Activated T-helper 1 cell treated with anti-CD3 and anti-CD28 coated beads, Interleukin-12 subunit alpha, Interleukin-12 subunit beta, Interleukin-2, Interleukin-4 antibody, amounts not matched to agents 30 ng/mL and 10 ng/mL and 1 ng/mL, durations not matched to agents 14 hours and 24 hours and 36 hours (primary cell): ENCODE data around the gene GRK1. TPM values are rescaled to one million over a fixed set of nuclear protein-coding genes. Genes with fewer than 3 reads are reported as not detected.

Experiments
- DNase-seq: peaks from one replicate; pipeline ENCODE4 v3.0.0; 2021; ENCODE audit warnings: low spot score
- H3K27ac Mint-ChIP-seq: one replicate; pipeline ENCODE4 v1.8.0; 2021; ENCODE audit warnings: mild to moderate bottlenecking, mixed read lengths
- H3K27me3 Mint-ChIP-seq: one replicate; pipeline ENCODE4 v1.8.0; 2022; ENCODE audit warnings: mild to moderate bottlenecking, moderate library complexity, mixed read lengths; ENCODE audit not compliant: insufficient read depth
- H3K36me3 Mint-ChIP-seq: one replicate; pipeline ENCODE4 v1.8.0; 2021; ENCODE audit warnings: low read depth, mixed read lengths
- H3K4me1 Mint-ChIP-seq: one replicate; pipeline ENCODE4 v1.8.0; 2021; ENCODE audit warnings: low read depth, mixed read lengths
- H3K4me3 Mint-ChIP-seq: one replicate; pipeline ENCODE4 v1.8.0; 2021; ENCODE audit warnings: mild to moderate bottlenecking, moderate library complexity, mixed read lengths
- H3K9me3 Mint-ChIP-seq: one replicate; pipeline ENCODE4 v1.8.0; 2021; ENCODE audit warnings: mixed read lengths
- intact Hi-C: fragments of 100-400 bp; cut with micrococcal nuclease; formaldehyde crosslinking; loops from one replicate; pipeline ENCODE4 v1.15.1; 2024
- total RNA-seq: library from RNA; stranded (reverse); gene quantifications from 2 replicates; pipeline ENCODE4 v1.2.3, GENCODE V29; 2022

GRK1 gene
- total RNA-seq, 1 donor from 2014 or later = not detected

- peaks cover 6% of the 10 kb centered on the region for H3K9me3 Mint-ChIP-seq
- no peaks in the 10 kb centered on the region for H3K4me1 Mint-ChIP-seq
- peaks cover 3% of the 10 kb centered on the region for H3K27me3 Mint-ChIP-seq
- no peak overlapping the region for H3K4me3 Mint-ChIP-seq
- no peak overlapping the region for H3K27ac Mint-ChIP-seq
- DNase-seq = no peak
- H3K36me3 Mint-ChIP-seq = no peaks in the 10 kb centered on the region
- intact Hi-C loops = no loop called here
Measured at GRCh38 chr13:113656003-113656588, 10.9 kb upstream of the GRK1 start.

DNA sequence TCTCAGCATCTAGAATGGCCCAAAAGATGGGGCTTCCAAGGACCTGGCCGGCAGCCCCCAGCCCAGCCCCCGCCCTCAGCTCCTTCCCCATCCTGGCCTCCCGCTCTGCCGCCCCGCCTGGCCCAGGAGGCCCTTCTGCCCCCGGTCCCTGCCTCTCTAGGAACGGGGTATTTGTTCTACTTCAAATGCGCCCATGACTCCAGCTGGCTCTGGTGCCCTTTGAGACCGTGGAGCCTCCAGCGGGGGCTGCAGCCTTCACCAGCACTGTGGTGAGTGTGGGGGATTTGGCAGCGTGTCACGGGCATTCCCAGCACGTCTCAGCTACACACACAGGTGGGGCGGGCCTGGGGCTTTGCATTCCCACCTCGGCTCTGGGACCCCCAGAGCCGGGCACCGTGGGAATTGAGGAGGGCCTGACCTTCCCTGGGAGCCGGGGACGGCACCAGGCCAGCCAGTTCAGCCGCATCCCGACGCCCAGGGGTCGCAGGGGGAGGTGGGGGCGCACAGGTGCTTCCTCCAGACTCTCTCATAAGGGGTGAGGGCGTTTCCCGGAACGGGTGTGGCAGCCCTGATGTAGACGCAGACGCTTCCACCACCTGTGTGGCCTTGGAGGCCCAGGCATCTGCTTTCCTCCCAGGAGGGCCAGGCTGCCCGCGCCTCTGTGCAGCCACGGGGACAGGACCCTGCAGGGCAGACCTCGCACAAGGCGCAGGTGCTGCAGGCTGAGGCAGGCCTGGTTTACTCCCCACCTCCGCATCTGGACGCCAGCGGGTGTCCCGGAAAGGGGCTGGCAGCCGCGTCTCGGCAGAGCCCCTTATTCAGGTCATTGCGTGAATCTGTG is 10.0 kb upstream of the GRK1 start:
- H3K4me1 Mint-ChIP-seq = no peaks in the 10 kb centered on the region
- peaks cover 6% of the 10 kb centered on the region for H3K27me3 Mint-ChIP-seq
- intact Hi-C loops = no loop called here
- no peak overlapping the region for H3K4me3 Mint-ChIP-seq
- no peaks in the 10 kb centered on the region for H3K36me3 Mint-ChIP-seq
- peaks cover 14% of the 10 kb centered on the region for H3K9me3 Mint-ChIP-seq
- no peak for DNase-seq
- H3K27ac Mint-ChIP-seq = no peak overlapping the region

DNA sequence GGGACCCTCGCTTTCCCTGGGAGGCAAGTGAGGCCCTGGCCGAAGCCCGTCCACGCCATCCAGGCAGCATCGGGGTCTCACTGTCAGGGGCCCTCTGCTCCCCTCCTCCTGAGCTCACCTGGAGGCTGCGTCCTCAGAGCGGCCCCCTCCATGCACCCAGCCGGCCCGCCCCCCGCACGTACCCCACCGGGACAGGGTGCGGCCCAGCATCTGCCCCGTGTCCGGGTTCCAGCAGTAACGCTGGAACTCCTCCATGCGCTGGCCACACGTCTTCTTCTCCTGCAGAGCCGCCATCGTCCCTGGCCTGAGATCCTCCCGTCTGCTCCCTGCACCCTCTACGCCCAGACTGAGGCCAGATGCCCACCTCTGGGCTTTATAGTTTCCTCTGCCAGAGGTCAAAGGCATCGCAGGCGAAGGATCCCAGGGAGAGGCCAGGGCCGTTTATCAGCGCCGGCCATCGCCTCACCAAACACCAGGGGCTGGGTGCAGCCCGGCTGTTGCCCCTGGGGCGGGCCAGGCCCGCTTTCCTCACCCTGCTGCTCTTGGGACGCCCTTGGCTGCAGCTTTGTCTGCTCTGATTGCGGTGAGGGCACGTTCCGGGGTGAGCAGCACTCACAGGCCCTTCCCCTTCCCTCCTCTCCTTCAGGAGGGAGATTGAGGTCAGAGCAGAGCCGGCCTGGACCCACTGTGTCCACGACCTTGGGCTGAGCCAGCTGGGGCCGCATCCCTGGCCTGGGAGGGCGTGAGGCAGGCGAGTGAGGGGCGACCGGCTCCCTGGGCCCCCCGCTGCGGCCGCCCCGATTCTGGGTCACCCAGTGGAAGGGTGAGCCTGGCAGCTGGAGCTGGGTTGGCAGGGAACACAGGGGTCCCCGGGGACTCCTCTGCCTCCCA is 8.9 kb upstream of the GRK1 start, which contains the start of gene ATP4B:
Gene ATP4B (minus strand): TSS at position 348 of the 891 bp plus-strand sequence. CDS start 54 bp downstream, at position 294.
- no peak within 1 kb of the TSS for H3K4me3 Mint-ChIP-seq
- H3K9me3 Mint-ChIP-seq = peaks cover 14% of the 10 kb centered on the region
- intact Hi-C loops = no loop called here
- H3K27ac Mint-ChIP-seq = no peak within 1 kb of the TSS
- H3K4me1 Mint-ChIP-seq = no peaks in the 10 kb centered on the region
- no peaks in the 10 kb centered on the region for H3K36me3 Mint-ChIP-seq
- DNase-seq = no peak
- peaks cover 11% of the 10 kb centered on the region for H3K27me3 Mint-ChIP-seq

GRCh38 chr13:113658836-113659235 is 8.2 kb upstream of the GRK1 start:
- Mint-ChIP-seq H3K9me3 (peaks cover 14% of the 10 kb centered on the region), H3K4me3 (no peak overlapping the region), H3K4me1 (no peaks in the 10 kb centered on the region), H3K36me3 (no peaks in the 10 kb centered on the region), H3K27ac (no peak overlapping the region), H3K27me3 (peaks cover 11% of the 10 kb centered on the region)
- intact Hi-C loops = no loop called here
- DNase-seq = no peak

DNA sequence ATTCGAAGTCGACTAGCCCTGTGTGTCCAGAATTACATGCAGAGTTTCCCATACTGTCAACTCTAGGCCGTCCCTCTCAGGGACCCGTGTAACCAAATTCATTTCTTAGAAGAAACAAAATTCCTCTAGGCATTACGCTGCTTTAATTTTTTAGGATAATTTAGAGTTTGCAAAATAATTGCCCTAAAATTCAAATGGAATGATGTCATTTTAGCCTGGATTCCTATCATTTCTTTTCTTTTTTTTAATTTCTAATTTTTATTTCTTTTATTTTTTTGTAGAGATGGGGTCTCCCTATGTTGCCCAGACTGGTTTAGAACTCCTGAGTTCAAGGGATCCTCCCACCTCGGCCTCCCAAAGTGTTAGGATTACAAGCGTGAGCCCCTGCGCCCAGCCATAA is 7.7 kb upstream of the GRK1 start:
- no peaks in the 10 kb centered on the region for H3K36me3 Mint-ChIP-seq
- no peaks in the 10 kb centered on the region for H3K4me1 Mint-ChIP-seq
- intact Hi-C loops = no loop called here
- no peak for DNase-seq
- peaks cover 14% of the 10 kb centered on the region for H3K9me3 Mint-ChIP-seq
- no peak overlapping the region for H3K27ac Mint-ChIP-seq
- H3K27me3 Mint-ChIP-seq = peaks cover 11% of the 10 kb centered on the region
- H3K4me3 Mint-ChIP-seq = no peak overlapping the region

DNA sequence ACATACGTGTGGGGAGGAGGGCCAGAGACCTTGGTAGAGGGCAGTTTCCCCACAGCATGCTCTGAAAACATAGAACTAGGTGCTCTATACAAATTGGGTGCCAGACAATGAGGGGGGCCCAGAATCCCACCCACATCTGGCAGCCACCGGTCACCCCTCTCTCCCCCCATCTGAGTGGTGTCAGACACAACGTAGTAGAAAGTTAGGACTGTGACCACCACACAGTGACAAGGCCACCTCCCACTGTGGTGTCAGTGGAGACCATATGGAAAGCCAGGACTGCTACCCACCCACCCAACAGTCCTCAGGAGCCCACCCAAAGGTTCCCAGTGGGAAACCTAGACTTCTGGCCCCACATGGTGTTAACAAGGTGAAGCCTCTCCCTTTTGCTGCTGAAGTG is 7.0 kb upstream of the GRK1 start:
- no peaks in the 10 kb centered on the region for H3K4me1 Mint-ChIP-seq
- H3K36me3 Mint-ChIP-seq = no peaks in the 10 kb centered on the region
- peaks cover 11% of the 10 kb centered on the region for H3K27me3 Mint-ChIP-seq
- intact Hi-C loops = no loop called here
- DNase-seq = no peak
- H3K9me3 Mint-ChIP-seq = peaks cover 14% of the 10 kb centered on the region
- H3K4me3 Mint-ChIP-seq = no peak overlapping the region
- no peak overlapping the region for H3K27ac Mint-ChIP-seq

DNA sequence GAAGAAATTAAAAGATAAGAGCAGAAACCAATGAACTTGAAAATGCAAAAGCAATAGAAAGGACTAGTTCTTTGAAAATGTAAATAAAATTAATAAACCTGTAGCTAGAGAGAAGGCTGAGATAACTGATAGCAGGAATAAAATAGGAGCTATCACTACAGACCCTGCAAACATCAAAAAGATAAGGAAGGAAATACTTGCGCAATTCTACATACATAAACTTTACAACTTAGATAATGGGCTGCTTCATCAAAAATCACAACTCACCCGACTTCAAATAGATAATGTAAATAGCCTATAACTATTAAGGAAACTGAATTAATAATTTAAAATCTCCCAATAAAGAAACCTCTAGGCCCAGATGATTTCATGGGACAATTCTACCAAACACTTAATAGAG is 5.5 kb upstream of the GRK1 start:
- Mint-ChIP-seq H3K27me3 (peaks cover 11% of the 10 kb centered on the region), H3K9me3 (peaks cover 14% of the 10 kb centered on the region), H3K27ac (no peak overlapping the region), H3K4me1 (no peaks in the 10 kb centered on the region), H3K4me3 (no peak overlapping the region), H3K36me3 (no peaks in the 10 kb centered on the region)
- no peak for DNase-seq
- intact Hi-C loops = no loop called here

DNA sequence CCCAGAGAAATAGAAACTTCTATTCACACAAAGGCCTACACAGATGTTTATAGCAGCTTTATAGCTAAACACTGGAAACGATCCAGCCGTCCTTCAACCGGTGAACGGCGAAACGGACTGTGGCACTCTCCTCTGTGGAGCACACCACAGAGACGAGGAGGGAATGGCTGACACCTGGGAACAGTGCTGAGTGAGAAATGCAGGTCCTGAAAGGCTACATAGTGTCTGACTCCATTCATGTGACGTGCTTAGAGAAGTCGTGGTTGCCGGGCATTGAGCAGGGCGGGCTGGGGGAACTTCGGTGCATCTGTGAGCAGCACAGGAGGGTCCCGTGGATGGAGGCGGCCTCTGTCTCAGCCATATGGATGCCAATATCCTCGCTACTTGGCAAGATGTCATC is 3.1 kb upstream of the GRK1 start:
- no peaks in the 10 kb centered on the region for H3K4me1 Mint-ChIP-seq
- peaks cover 11% of the 10 kb centered on the region for H3K27me3 Mint-ChIP-seq
- H3K9me3 Mint-ChIP-seq = peaks cover 14% of the 10 kb centered on the region
- no peak for DNase-seq
- no peak overlapping the region for H3K27ac Mint-ChIP-seq
- no peaks in the 10 kb centered on the region for H3K36me3 Mint-ChIP-seq
- no peak overlapping the region for H3K4me3 Mint-ChIP-seq
- intact Hi-C loops = no loop called here

GRCh38 chr13:113664751-113665596 is 2.0 kb upstream of the GRK1 start:
- Mint-ChIP-seq H3K9me3 (peaks cover 14% of the 10 kb centered on the region), H3K4me1 (no peaks in the 10 kb centered on the region), H3K27ac (no peak overlapping the region), H3K36me3 (no peaks in the 10 kb centered on the region), H3K4me3 (no peak overlapping the region), H3K27me3 (peaks cover 11% of the 10 kb centered on the region)
- no peak for DNase-seq
- intact Hi-C loops = no loop called here

- Mint-ChIP-seq H3K27me3 (peaks cover 10% of the 10 kb centered on the region), H3K9me3 (peaks cover 11% of the 10 kb centered on the region), H3K36me3 (no peaks in the 10 kb centered on the region), H3K4me1 (no peaks in the 10 kb centered on the region), H3K4me3 (no peak overlapping the region), H3K27ac (no peak overlapping the region)
- DNase-seq = no peak
- intact Hi-C loops = no loop called here
Measured at GRCh38 chr13:113665597-113666328, 1.3 kb upstream of the GRK1 start.

DNA sequence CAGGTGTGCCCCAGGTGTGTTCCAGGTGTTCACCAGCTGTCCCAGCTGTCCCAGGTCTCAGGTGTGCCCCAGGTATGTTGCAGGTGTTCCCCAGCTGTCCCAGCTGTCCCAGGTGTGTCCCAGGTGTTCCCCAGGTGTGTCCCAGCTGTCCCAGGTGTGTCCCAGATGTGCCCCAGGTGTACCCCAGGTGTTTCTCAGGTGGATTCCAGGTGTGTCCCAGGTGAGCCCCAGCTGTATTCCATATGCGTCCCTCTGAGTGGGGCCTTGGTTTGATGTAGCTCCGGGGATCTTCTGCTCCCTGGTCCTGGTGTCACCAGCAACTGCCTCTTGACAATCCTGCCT is 719 bp upstream of the GRK1 start:
- intact Hi-C loops = no loop called here
- Mint-ChIP-seq H3K36me3 (no peaks in the 10 kb centered on the region), H3K4me3 (no peak overlapping the region), H3K27me3 (peaks cover 7% of the 10 kb centered on the region), H3K27ac (no peak overlapping the region), H3K9me3 (peaks cover 6% of the 10 kb centered on the region), H3K4me1 (no peaks in the 10 kb centered on the region)
- DNase-seq = no peak
